MM.1S (cell line): ENCODE results near the gene NRG3.

Source experiments
- EZH2phosphoT487 ChIP-seq: fragments of 300-600 bp; sonication (generic); IDR thresholded peaks from 2 replicates; pipeline ENCODE4 v1.6.1; 2018; ENCODE audit warnings: antibody characterized with exemption, low read length
- TF ChIP-seq, protein P1 (sequence below): fragments of 300-600 bp; sonication (generic); IDR thresholded peaks from 2 replicates; pipeline ENCODE4 v1.5.1; 2016; ENCODE audit warnings: antibody characterized with exemption, low read length, mixed read lengths

DNA sequence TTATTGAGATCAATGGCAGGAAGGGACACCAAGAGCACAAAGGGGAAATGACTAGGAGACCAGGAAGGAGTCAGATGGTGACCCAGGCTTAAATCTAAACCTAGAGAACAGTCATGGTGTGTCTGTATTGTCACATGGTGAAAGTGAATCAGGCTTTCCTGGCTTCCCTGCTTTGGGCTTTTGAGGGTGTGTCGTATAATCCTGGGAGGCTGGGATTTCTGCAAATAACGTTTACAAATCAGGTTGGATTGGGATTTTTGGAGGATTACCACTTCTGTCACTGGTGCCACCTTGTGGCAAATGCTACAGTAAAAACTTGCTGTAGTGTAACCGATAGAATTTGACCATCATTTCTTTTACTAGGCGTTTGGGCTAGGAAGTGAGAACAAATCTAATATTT lies 502.6 kb downstream of the NRG3 start:
- TF ChIP-seq, protein P1, sequence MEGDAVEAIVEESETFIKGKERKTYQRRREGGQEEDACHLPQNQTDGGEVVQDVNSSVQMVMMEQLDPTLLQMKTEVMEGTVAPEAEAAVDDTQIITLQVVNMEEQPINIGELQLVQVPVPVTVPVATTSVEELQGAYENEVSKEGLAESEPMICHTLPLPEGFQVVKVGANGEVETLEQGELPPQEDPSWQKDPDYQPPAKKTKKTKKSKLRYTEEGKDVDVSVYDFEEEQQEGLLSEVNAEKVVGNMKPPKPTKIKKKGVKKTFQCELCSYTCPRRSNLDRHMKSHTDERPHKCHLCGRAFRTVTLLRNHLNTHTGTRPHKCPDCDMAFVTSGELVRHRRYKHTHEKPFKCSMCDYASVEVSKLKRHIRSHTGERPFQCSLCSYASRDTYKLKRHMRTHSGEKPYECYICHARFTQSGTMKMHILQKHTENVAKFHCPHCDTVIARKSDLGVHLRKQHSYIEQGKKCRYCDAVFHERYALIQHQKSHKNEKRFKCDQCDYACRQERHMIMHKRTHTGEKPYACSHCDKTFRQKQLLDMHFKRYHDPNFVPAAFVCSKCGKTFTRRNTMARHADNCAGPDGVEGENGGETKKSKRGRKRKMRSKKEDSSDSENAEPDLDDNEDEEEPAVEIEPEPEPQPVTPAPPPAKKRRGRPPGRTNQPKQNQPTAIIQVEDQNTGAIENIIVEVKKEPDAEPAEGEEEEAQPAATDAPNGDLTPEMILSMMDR, result peak; percentile 35
- no peak for TF ChIP-seq EZH2phosphoT487
